GM19239 (cell line): ENCODE data around the gene SLC38A1.
A peak's percentile ranks its signal among the peaks of the same experiment; 100 is the strongest.
"Not testable (repeated sequence)": the region's sequence is repeated elsewhere in the genome, so short reads cannot be mapped to it uniquely, and the experiment has no call there.

Source experiments
- DNase-seq: peaks from one replicate; pipeline ENCODE4 v3.0.0; 2011; ENCODE audit warnings: low spot score; ENCODE audit not compliant: insufficient read length
- FAIRE-seq: peaks from 2 replicates; lab custom pipeline; 2011; peaks lifted over from hg19 to GRCh38; lab: Jason Lieb, UNC

Gene SLC38A1

GRCh38 chr12:46265734-46266133, 3.1 kb downstream of the SLC38A1 start:
- DNase-seq = no peak
- FAIRE-seq = peak; percentile 71

- peak; percentile 66 for FAIRE-seq
- DNase-seq = no peak
These were observed 3.7 kb downstream of the SLC38A1 start for GRCh38 chr12:46265102-46265501.

- FAIRE-seq (no peak), DNase-seq (no peak)
These were observed 4.8 kb downstream of the SLC38A1 start for GRCh38 chr12:46264057-46264456.

GRCh38 chr12:46263140-46264016, 5.5 kb downstream of the SLC38A1 start:
- FAIRE-seq (no peak), DNase-seq (no peak)

GRCh38 chr12:46261646-46262045, 7.2 kb downstream of the SLC38A1 start:
- FAIRE-seq (no peak), DNase-seq (no peak)

- no peak for FAIRE-seq
- no peak for DNase-seq
These were observed 7.8 kb downstream of the SLC38A1 start for GRCh38 chr12:46260913-46261476.

- FAIRE-seq (no peak), DNase-seq (no peak)
These were observed 8.5 kb downstream of the SLC38A1 start for GRCh38 chr12:46260124-46260912.

GRCh38 chr12:46259713-46260112, 9.1 kb downstream of the SLC38A1 start:
- no peak for DNase-seq
- FAIRE-seq = no peak

GRCh38 chr12:46259071-46259470, 9.8 kb downstream of the SLC38A1 start:
- DNase-seq = no peak
- no peak for FAIRE-seq

GRCh38 chr12:46258129-46258528, 10.7 kb downstream of the SLC38A1 start:
- FAIRE-seq (no peak), DNase-seq (no peak)

GRCh38 chr12:46256942-46257341, 11.9 kb downstream of the SLC38A1 start:
- DNase-seq (no peak), FAIRE-seq (no peak)

GRCh38 chr12:46253544-46254162, 15.2 kb downstream of the SLC38A1 start:
- FAIRE-seq (no peak), DNase-seq (no peak)

GRCh38 chr12:46251994-46252393, 16.8 kb downstream of the SLC38A1 start:
- DNase-seq, FAIRE-seq: not testable (repeated sequence)

GRCh38 chr12:46249960-46250359, 18.9 kb downstream of the SLC38A1 start:
- not testable (repeated sequence) for FAIRE-seq, DNase-seq

- FAIRE-seq = no peak
- no peak for DNase-seq
These were observed 22.7 kb downstream of the SLC38A1 start for GRCh38 chr12:46246021-46246700.

GRCh38 chr12:46244997-46245396, 23.8 kb downstream of the SLC38A1 start:
- no peak for DNase-seq
- FAIRE-seq = no peak

GRCh38 chr12:46244273-46244915, 24.4 kb downstream of the SLC38A1 start:
- FAIRE-seq = no peak
- DNase-seq = no peak

GRCh38 chr12:46242569-46242968, 26.3 kb downstream of the SLC38A1 start:
- DNase-seq (no peak), FAIRE-seq (no peak)

- DNase-seq = no peak
- no peak for FAIRE-seq
These were observed 28.4 kb downstream of the SLC38A1 start for GRCh38 chr12:46240436-46240835.
